RWPE2 (cell line): ENCODE data around the gene APOM.

Experiments used
- ATAC-seq: fragments of 200-7000 bp; cut with Tn5 transposase; 3 replicates; pipeline ENCODE4 v1.9.1; 2021; ENCODE audit warnings: low read depth
- DNase-seq: peaks from one replicate; pipeline ENCODE4 v3.0.0-alpha.2; 2020; ENCODE audit warnings: low spot score
- H3K27ac ChIP-seq: fragments of 450-650 bp; 2 replicates; pipeline ENCODE4 v1.5.1; 2017; ENCODE audit warnings: mild to moderate bottlenecking; ENCODE audit not compliant: poor library complexity, severe bottlenecking
- H3K27me3 ChIP-seq: fragments of 250-450 bp; sonication (Bioruptor Pico); 2 replicates; pipeline ENCODE4 v1.5.1; 2021; ENCODE audit warnings: mild to moderate bottlenecking, moderate library complexity; ENCODE audit not compliant: insufficient read depth, poor library complexity, severe bottlenecking
- H3K36me3 ChIP-seq: fragments of 250-450 bp; sonication (Bioruptor Pico); 2 replicates; pipeline ENCODE4 v1.5.1; 2020; ENCODE audit warnings: low read depth, mild to moderate bottlenecking, moderate library complexity
- H3K4me1 ChIP-seq: fragments of 250-450 bp; sonication (Bioruptor Pico); 2 replicates; pipeline ENCODE4 v1.5.1; 2021; ENCODE audit warnings: mild to moderate bottlenecking, moderate library complexity; ENCODE audit not compliant: insufficient read depth, poor library complexity, severe bottlenecking
- H3K4me3 ChIP-seq: fragments of 250-450 bp; sonication (Bioruptor Pico); 2 replicates; pipeline ENCODE4 v1.5.1; 2021; ENCODE audit warnings: mild to moderate bottlenecking, moderate library complexity; ENCODE audit not compliant: severe bottlenecking
- H3K9me3 ChIP-seq: fragments of 250-450 bp; sonication (Bioruptor Pico); 2 replicates; pipeline ENCODE4 v1.5.1; 2021; ENCODE audit warnings: mild to moderate bottlenecking, moderate library complexity; ENCODE audit not compliant: severe bottlenecking
- TF ChIP-seq, protein P1 (sequence below): fragments of 450-650 bp; IDR thresholded peaks from one replicate; pipeline ENCODE4 v1.5.1; 2017; ENCODE audit warnings: mild to moderate bottlenecking, moderate library complexity; ENCODE audit not compliant: poor library complexity, severe bottlenecking

The APOM gene

GRCh38 chr6:31614075-31614619 lies 41.5 kb upstream of the APOM start:
- H3K4me1 ChIP-seq = no peaks in the 10 kb centered on the region
- DNase-seq (no peak), ATAC-seq (no peak)
- no peaks in the 10 kb centered on the region for H3K9me3 ChIP-seq
- H3K27me3 ChIP-seq = no peaks in the 10 kb centered on the region
- no peak overlapping the region for H3K4me3 ChIP-seq
- no peak overlapping the region for H3K27ac ChIP-seq
- TF ChIP-seq, protein P1, sequence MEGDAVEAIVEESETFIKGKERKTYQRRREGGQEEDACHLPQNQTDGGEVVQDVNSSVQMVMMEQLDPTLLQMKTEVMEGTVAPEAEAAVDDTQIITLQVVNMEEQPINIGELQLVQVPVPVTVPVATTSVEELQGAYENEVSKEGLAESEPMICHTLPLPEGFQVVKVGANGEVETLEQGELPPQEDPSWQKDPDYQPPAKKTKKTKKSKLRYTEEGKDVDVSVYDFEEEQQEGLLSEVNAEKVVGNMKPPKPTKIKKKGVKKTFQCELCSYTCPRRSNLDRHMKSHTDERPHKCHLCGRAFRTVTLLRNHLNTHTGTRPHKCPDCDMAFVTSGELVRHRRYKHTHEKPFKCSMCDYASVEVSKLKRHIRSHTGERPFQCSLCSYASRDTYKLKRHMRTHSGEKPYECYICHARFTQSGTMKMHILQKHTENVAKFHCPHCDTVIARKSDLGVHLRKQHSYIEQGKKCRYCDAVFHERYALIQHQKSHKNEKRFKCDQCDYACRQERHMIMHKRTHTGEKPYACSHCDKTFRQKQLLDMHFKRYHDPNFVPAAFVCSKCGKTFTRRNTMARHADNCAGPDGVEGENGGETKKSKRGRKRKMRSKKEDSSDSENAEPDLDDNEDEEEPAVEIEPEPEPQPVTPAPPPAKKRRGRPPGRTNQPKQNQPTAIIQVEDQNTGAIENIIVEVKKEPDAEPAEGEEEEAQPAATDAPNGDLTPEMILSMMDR = no peak
- H3K36me3 ChIP-seq = no peaks in the 10 kb centered on the region

DNA sequence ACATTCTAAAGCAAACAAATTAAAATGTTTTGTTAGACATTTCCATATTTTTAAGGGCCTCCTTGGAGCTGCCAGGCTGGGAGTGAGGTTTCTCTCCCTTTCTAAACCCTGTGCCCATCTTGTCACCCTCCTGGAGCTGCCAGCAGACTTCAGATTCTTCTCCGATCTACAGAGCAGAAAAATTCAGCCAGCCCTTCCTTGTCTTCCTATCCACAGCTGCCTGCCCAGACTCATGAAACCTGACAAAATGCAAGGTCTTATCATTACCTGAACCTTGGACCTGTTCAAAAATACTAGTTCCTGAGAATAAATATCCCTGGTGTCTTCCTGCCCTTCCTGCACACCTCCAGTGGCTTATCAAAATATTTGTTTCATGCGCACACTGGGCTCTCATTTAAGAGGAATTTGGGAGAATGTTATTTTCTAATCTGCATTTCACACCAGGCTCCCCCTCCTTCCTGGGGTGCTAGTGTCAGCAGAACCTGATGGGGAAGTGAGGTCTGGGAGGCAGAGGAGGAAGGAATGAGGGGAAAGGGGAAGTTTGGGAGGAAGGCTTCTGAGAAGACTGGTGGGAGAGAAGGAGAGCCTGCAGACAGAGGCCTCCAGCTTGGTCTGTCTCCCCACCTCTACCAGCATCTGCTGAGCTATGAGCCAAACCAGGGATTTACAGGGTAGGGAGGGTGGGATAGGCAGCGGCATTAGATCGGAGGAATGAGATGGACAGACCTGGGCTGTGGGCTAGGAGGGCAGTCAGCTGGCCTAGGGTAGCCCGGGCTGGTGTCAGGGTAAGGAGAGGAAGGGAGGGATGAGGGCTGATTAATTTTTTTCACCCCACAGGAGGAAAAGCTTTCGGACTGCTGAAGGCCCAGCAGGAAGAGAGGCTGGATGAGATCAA lies 40.8 kb upstream of the APOM start, which contains the start of gene AIF1:
TSS of gene AIF1 (plus strand) at position 551 of the 895 bp plus-strand sequence. CDS start at position 647, 96 bp downstream.
- Histone ChIP-seq H3K4me3 (no peak within 1 kb of the TSS), H3K27ac (no peak within 1 kb of the TSS)

GRCh38 chr6:31615748-31616147 lies 39.9 kb upstream of the APOM start:
- Histone ChIP-seq H3K9me3 (no peaks in the 10 kb centered on the region), H3K36me3 (no peaks in the 10 kb centered on the region), H3K4me1 (peaks cover 3% of the 10 kb centered on the region), H3K4me3 (no peak overlapping the region), H3K27ac (no peak overlapping the region), H3K27me3 (no peaks in the 10 kb centered on the region)
- DNase-seq = no peak
- no peak for ATAC-seq
- TF ChIP-seq, protein P1 = no peak

More for the DNA sequence above, 40.8 kb upstream of the APOM start, which contains the start of gene AIF1:
- no peaks in the 10 kb centered on the region for H3K9me3 ChIP-seq
- DNase-seq (no peak), ATAC-seq (no peak)
- H3K27me3 ChIP-seq = no peaks in the 10 kb centered on the region
- TF ChIP-seq, protein P1 = no peak
- no peaks in the 10 kb centered on the region for H3K36me3 ChIP-seq
- peaks cover 3% of the 10 kb centered on the region for H3K4me1 ChIP-seq

- TF ChIP-seq, protein P1 = no peak
- H3K4me3 ChIP-seq = no peak overlapping the region
- peaks cover 4% of the 10 kb centered on the region for H3K4me1 ChIP-seq
- no peak for DNase-seq
- no peak for ATAC-seq
- H3K27ac ChIP-seq = no peak overlapping the region
- H3K36me3 ChIP-seq = peaks cover 7% of the 10 kb centered on the region
- no peaks in the 10 kb centered on the region for H3K9me3 ChIP-seq
- no peaks in the 10 kb centered on the region for H3K27me3 ChIP-seq
Observed at GRCh38 chr6:31617010-31617409, 38.7 kb upstream of the APOM start.
